DMS153 treated with DMSO at 0.1 percent for 48 hours (cell line): ENCODE measurements around the gene CXCL6.

ENCODE experiments used
- DNase-seq: peaks from one replicate; lab custom pipeline; 2025; ENCODE audit not compliant: unreplicated experiment; lab: John Stamatoyannopoulos, UW

CXCL6 gene

GRCh38 chr4:73865431-73866096 is 29.1 kb downstream of the CXCL6 start:
- DNase-seq, result no peak

DNA sequence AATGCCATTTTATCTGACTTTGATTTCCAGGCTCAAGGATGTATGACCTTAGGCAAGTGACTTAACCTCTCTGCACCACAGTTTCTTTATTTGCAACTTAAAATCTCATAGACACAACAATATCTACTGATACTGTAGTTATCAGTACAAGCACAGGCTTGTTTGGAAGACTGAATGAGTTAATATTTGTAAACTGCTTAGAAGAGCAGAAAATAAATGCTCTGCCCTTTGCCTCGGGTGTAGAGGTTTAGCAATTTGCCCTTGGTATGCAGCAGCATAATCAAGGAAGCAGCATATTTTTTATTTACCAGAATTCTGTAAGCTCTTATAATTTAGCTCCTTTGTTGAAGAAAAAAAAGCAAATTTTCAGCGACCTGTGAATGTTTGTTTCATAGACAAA is 29.8 kb downstream of the CXCL6 start:
- DNase-seq, result no peak

- no peak for DNase-seq
Observed at GRCh38 chr4:73867783-73868182, 31.3 kb downstream of the CXCL6 start.

DNA sequence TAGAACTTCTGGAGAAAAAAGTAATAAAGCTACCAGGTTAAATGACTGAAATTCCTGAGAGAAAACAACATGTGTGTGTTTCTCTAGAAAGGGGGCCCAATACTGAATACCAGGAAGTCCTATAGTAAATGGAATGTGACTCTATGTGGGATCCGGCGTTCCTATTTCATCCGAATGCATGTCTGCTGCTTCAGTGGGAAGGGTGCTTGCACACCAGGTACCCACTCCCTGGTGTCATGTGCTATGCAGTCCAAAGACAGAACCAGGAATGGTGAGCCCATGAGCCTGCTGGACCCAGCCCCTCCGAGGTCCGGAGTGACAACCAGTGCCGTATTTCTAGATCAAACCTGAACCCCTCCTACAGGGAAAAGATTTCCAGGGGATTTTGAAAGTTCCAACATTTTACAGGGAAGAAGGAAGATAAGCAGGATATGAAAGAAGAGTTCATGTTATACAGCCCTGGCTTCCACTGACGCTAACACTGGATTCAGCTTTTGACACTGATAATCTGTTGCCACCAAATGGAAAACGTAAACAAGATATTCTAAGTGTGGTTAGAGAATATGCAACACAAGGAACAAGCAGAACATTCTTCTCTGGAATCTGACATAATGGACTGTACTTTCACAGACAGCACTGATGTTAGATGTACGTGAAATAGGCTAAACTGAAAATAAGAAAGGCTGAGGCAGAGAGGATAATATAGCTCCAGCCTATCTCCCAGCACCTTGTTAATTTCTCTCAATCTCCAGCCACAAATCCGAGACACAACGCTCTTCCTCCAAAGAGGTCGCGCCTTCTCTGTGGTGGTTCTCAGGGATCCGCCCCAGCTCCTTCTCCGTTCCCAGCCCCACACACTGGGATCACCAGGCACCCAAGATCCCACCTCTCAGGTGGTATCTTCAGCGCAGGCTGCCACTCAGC is 32.0 kb downstream of the CXCL6 start:
- no peak for DNase-seq

GRCh38 chr4:73869130-73870055 is 32.9 kb downstream of the CXCL6 start, which contains the start of gene CXCL1:
TSS of gene CXCL1 (plus strand) at chr4:73869393. CDS start at chr4:73869471, 78 bp downstream.
- DNase-seq, result no peak

DNA sequence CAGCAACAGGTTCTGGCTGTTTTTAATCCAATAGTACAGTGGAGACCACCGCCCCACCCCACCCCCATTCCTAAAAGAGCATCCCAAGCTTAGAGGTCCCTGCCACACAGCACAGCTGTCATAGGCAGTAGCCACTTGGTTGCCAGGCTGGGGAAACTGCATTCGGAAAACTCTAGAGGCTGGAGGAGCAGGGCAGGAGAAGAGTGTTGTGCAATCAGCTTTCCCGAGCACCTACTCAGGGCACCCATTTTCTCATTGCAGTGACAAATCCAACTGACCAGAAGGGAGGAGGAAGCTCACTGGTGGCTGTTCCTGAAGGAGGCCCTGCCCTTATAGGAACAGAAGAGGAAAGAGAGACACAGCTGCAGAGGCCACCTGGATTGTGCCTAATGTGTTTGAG is 33.8 kb downstream of the CXCL6 start:
- no peak for DNase-seq

DNA sequence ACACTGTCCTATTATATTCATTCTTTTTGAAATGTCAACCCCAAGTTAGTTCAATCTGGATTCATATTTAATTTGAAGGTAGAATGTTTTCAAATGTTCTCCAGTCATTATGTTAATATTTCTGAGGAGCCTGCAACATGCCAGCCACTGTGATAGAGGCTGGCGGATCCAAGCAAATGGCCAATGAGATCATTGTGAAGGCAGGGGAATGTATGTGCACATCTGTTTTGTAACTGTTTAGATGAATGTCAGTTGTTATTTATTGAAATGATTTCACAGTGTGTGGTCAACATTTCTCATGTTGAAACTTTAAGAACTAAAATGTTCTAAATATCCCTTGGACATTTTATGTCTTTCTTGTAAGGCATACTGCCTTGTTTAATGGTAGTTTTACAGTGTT is 34.3 kb downstream of the CXCL6 start:
- no peak for DNase-seq

DNA sequence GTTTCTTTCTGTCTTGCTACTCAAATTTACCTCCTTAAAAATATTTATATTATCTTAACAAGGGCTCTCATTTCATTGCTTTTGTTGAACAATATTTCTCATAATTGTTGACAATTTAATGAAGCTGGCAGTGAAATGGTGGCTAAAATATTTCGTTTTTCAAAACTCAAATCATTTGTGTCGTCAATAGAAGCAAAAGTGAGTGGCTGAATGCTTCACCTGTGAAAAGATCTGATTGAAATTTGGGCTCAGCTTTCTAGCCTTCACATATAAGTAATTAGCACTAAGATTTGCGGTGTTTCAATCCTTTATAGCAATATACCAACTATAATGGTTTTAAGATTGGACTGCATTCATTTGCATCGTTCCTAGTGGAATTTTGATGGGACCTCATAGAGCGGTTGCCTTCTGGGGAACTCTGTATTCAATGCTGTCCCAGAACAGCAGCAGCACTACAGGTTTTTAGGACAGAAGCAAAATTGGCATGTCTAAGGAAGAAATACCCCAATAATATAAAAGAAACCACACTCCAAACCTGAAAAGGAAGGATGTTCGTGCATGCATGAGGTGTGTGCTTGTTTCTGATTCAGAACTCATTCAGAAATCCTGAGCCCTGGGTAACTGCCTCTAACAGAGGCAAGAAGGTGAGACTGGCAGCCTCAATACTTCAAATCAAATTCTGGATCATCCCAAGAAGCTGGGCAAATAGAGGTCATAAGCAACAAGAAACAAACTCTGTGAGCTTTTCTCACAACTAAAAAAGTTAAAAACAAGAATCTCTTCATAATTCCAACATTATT is 35.2 kb downstream of the CXCL6 start:
- no peak for DNase-seq

DNA sequence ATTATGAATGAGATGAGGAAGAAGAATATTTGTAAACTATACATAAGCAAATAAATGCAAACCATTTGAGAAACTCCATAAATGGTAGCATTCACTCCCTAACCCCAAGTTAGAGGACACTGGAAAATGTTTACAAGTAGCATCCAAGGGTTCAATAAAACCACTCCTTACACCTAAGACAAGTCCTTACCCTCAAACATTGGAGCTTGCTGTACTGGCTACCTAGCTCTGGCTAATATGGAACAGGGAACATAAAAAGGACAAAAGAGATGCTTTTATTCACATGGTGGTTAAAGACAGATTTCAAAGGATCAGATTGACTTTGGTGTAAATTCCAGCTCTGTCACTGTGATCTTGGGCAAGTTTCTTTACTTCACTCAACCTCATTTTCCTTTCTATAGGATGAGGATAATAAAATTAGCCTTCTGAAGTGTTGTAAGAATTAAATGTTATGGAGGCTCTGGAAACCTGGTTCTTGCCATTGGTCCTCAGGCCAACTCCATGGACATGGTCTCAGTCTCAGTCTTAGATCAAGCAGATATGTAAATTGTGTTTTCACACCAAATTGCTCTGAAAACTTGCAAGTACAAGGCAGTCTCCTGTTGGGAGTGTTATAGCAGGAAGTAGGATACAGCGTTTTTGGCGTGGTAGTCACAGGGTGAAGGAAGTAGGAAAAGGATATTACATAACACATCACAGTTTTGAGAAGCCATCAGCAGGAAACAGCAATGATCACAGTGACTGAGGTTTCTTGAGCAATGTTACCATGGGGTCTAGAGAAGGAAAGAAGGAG is 36.0 kb downstream of the CXCL6 start:
- no peak for DNase-seq

DNA sequence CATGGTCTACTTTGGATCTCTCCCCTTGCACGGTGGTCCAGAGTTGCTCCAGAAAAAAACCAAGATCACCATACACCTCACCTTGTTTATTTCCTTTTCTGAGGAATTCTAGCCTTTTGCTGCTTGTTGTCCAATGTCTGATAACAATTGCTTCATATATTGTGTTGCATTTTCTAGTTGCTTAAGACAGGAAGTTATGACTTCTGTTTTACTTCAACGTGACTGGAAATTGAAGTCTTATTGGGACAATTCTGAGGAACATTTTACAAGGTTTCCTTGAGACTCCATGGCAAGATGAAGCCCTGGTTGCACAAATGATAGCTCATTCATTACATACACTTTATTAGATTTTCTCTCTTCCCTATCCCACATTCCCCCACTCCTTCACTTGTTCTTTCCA is 37.9 kb downstream of the CXCL6 start:
- DNase-seq, result no peak

DNA sequence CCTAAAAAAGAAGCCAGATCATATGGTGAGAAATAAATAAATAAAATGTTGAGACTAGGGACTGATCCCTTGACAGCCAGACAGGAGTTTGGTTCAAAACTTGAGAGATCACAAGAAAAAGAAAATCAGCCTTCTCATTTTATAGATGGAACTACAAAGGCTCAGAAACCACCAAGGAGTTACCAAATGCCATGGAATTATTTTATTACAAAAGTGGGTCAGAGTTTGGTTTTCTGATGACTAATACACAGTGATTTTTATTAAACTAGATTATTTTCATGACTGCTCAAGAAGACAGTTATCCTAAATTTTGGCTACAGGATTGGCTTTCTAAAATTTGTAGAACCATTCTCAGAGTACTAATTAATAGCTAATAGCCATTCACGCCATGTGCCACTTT is 38.9 kb downstream of the CXCL6 start:
- no peak for DNase-seq

DNA sequence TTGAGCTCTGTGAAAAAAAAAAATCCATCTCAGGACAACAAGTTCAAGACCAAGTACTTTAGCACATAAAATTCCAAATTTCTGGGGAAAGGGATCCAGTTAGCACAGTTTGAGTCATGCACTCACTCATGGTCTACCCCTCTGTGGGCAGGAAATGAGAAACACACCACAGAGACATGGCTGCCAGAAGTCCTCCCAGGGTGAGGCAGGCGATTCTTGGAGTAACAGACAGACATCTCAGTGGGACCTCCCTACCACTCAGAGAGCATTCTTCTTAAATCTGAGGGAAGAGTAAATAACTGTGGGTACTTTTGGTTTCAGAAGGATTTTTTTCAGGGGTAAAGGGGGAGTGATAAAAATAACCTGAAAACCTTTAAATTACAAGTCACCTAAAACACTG is 46.8 kb downstream of the CXCL6 start:
- DNase-seq, result no peak

DNA sequence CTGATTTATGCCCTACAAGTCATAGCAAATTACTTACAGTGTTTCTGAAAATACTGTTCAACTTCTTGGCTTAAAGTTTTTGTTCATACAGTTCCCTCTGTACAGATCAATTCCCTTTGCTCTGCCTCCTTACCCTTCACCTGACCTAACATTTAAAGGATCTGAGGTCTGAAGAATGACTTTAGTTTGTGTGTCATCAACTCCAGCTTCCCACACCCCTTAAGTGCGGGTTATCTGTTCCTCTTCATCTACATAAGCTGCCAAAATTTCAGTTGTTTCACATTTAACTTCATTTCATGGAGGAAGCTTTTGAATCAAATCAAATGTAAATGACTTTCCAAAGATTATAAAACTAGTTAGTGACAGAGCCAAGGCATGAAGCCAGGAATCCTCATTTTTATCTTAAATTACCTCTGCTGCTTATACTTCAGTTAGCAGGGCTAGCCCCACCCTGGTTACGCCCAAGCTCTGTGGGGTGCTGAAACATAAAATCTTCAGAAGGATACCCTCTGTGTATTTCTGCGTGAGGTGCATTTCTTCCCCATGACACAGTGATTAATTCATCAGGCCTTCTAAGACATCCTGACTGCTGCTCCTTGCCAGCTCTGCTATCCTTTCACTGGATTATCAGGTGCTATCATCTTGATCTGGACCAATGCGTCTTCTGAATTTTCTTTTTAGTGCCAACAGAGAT is 49.2 kb downstream of the CXCL6 start:
- no peak for DNase-seq
